Mesothelial cell of epicardium (in vitro differentiated cells): ENCODE results near the gene OR9A2. TPM values are rescaled to one million over a fixed set of nuclear protein-coding genes. Genes with fewer than 3 reads are reported as not detected.

Experiments
- DNase-seq, 2 experiments: peaks; one replicate each; pipeline ENCODE4 v3.0.0; 2021; ENCODE audit warnings: low spot score in 2 of 2; ENCODE audit not compliant: unreplicated experiment in 2 of 2
- H3K27ac Mint-ChIP-seq: 2 replicates; pipeline ENCODE4 v1.8.0; 2021; ENCODE audit warnings: mixed read lengths
- H3K27me3 Mint-ChIP-seq: 2 replicates; pipeline ENCODE4 v1.8.0; 2021; ENCODE audit warnings: low read depth, mixed read lengths
- H3K36me3 Mint-ChIP-seq: 2 replicates; pipeline ENCODE4 v1.8.0; 2021; ENCODE audit warnings: mixed read lengths
- H3K4me1 Mint-ChIP-seq: 2 replicates; pipeline ENCODE4 v1.8.0; 2021; ENCODE audit warnings: mixed read lengths
- H3K4me3 Mint-ChIP-seq: 2 replicates; pipeline ENCODE4 v1.8.0; 2021; ENCODE audit warnings: mild to moderate bottlenecking, moderate library complexity, mixed read lengths
- H3K9me3 Mint-ChIP-seq: 2 replicates; pipeline ENCODE4 v1.8.0; 2021; ENCODE audit warnings: mixed read lengths
- CTCF ChIP-seq: fragments of 200-600 bp; sonication (generic); IDR thresholded peaks from one replicate; pipeline ENCODE4 v1.5.0; 2021; ENCODE audit warnings: antibody characterized with exemption; ENCODE audit not compliant: unreplicated experiment
- total RNA-seq: library from RNA; stranded (reverse); gene quantifications from 3 replicates; pipeline ENCODE4 v1.2.1, GENCODE V29; 2021

OR9A2 gene
- total RNA-seq, result 0.29 to 0.42 TPM (median 0.33 TPM) in 3 replicates

GRCh38 chr7:143027032-143027431 lies at the start of gene OR9A2:
Gene OR9A2, minus strand, starts transcription at chr7:143027132. Its CDS starts 0 bp downstream, at chr7:143027132.
- H3K4me3 Mint-ChIP-seq, result no peak within 1 kb of the TSS
- no peak for TF ChIP-seq CTCF
- no peaks in the 10 kb centered on the region for H3K36me3 Mint-ChIP-seq

GRCh38 chr7:143074141-143074540 lies 47.2 kb upstream of the OR9A2 start:
- no peak for TF ChIP-seq CTCF
- no peaks in the 10 kb centered on the region for H3K4me1 Mint-ChIP-seq
- no peak for DNase-seq
- no peaks in the 10 kb centered on the region for H3K36me3 Mint-ChIP-seq
- no peaks in the 10 kb centered on the region for H3K27me3 Mint-ChIP-seq
- H3K9me3 Mint-ChIP-seq, result no peaks in the 10 kb centered on the region
- H3K27ac Mint-ChIP-seq, result no peak overlapping the region
- H3K4me3 Mint-ChIP-seq, result no peak overlapping the region

More at GRCh38 chr7:143027032-143027431, at the start of gene OR9A2:
- peaks cover 1% of the 10 kb centered on the region for H3K27me3 Mint-ChIP-seq
- no peak within 1 kb of the TSS for H3K27ac Mint-ChIP-seq
- no peaks in the 10 kb centered on the region for H3K4me1 Mint-ChIP-seq
- no peaks in the 10 kb centered on the region for H3K9me3 Mint-ChIP-seq
- no peak for DNase-seq

GRCh38 chr7:143073556-143073955 lies 46.6 kb upstream of the OR9A2 start:
- no peaks in the 10 kb centered on the region for H3K27me3 Mint-ChIP-seq
- H3K4me1 Mint-ChIP-seq, result peaks cover 6% of the 10 kb centered on the region
- no peak for TF ChIP-seq CTCF

GRCh38 chr7:143069912-143070500 lies 43.1 kb upstream of the OR9A2 start:
- no peak overlapping the region for H3K4me3 Mint-ChIP-seq
- peaks cover 6% of the 10 kb centered on the region for H3K4me1 Mint-ChIP-seq
- TF ChIP-seq CTCF, result no peak
- no peaks in the 10 kb centered on the region for H3K36me3 Mint-ChIP-seq
- H3K27ac Mint-ChIP-seq, result no peak overlapping the region
- H3K27me3 Mint-ChIP-seq, result no peaks in the 10 kb centered on the region
- no peak for DNase-seq
- H3K9me3 Mint-ChIP-seq, result no peaks in the 10 kb centered on the region

More at GRCh38 chr7:143073556-143073955, 46.6 kb upstream of the OR9A2 start:
- Mint-ChIP-seq H3K27ac (no peak overlapping the region), H3K4me3 (no peak overlapping the region), H3K36me3 (no peaks in the 10 kb centered on the region), H3K9me3 (no peaks in the 10 kb centered on the region)
- no peak for DNase-seq

GRCh38 chr7:143068446-143068845 lies 41.5 kb upstream of the OR9A2 start:
- Mint-ChIP-seq H3K36me3 (no peaks in the 10 kb centered on the region), H3K4me3 (no peak overlapping the region), H3K27ac (no peak overlapping the region), H3K4me1 (peaks cover 6% of the 10 kb centered on the region), H3K27me3 (no peaks in the 10 kb centered on the region), H3K9me3 (peaks cover 9% of the 10 kb centered on the region)
- no peak for TF ChIP-seq CTCF
- DNase-seq, result no peak
